Occipital lobe (tissue), 2 donors: ENCODE measurements around the gene NEK11. TPM values are rescaled to one million over a fixed set of nuclear protein-coding genes. Genes with fewer than 3 reads are reported as not detected.
A peak's percentile ranks its signal among the peaks of the same experiment; 100 is the strongest.
"Not testable (repeated sequence)": the region's sequence is repeated elsewhere in the genome, so short reads cannot be mapped to it uniquely, and the experiment has no call there.

ENCODE experiments used
- DNase-seq: peaks from one replicate; lab custom pipeline; 2025; lab: John Stamatoyannopoulos, UW
- total RNA-seq: library from RNA; depleted of rRNA; stranded (reverse); fragments of >200 nt; gene quantifications from one replicate; pipeline ENCODE4 v1.2.3, GENCODE V29; 2014

The NEK11 gene
- total RNA-seq, 1 donor from 2014 or later: 24.6 TPM

DNA sequence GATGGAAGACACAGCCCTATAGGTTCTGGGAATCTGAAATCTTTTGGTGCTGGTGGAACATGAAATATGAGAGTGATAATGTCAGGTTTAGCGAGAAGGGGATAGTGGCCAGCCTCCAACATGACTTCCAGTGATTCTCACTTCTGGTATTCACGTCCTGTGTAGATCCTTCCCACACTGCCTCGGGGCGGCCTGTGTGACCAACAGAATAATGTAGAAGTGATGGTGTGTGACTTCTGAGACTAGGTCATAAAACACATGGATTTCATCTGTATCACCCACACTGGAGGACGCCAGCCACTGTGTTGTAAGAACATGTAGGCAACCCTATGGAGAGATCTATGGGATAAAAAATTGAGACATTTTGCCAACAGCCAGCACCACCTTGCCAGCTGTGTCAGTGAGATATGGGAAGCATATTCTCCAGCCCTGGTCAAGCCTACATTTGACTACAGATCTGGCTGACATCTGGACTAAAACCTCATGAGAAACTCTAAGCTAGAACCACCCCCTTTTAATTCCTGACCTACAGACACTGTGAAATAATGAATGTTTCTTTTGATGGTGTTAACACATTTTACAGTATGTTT lies 329.4 kb downstream of the NEK11 start:
- no peak for DNase-seq

DNA sequence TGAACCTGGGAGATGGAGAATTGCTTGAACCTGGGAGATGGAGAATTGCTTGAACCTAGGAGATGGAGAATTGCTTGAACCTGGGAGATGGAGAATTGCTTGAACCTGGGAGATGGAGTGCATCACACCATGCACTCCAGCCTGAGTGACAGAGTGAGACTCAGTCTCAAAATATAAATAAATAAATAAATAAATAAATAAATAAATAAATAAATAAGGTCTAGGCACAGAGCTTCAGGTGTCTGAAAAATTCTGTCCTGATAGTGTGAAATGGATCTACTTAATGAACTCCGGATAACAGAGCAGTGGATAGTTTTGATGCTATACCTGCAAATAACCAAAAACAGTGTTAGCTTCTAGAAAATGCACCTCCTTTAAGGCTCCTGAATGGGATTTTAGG lies 330.6 kb downstream of the NEK11 start:
- no peak for DNase-seq

DNA sequence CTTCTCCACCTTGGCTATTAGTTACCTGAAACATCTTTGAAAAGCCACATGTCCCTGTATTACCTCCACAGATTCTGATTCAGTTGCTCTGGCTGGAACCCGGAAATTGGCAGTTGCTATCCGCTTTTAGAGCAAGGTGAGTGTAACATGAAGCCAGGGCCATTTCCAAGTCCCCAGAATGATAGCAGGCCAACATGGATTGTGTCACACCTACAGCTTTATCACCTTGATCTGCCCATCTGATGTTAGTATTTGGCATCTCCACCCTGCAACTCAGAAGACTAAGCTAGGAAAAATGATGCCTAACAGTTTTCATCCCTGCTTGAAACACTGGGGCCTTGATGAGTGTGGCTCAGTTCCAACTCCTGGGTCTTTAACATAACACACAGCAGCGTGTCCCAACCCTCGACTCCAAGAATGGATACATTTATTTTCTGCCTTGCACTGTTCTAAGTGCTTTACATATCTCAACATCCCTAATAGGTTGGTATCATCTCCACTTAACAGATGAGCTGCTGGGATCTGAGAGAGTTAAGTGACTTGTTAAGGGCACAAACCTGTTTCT lies 333.6 kb downstream of the NEK11 start:
- peak; percentile 4 for DNase-seq

DNA sequence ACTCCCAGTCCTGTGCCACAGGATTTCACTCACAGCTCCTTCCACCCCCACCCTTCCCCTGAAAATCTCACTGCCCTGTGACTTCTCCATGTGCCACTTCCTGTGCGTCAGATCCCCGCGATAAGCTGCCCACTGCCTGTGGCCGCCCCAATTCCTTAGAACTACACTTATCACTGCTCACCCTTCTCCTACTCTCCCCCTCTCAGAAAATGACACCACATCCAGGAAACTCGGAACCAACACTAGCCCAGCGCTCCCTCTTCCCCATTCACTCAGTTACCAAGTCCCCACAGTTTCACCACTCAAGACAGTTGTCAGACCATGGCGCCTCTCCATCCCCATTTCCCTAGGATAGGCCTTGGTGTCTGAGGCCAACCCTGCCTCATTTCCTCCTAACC lies 334.4 kb downstream of the NEK11 start:
- DNase-seq: peak; percentile 12

DNA sequence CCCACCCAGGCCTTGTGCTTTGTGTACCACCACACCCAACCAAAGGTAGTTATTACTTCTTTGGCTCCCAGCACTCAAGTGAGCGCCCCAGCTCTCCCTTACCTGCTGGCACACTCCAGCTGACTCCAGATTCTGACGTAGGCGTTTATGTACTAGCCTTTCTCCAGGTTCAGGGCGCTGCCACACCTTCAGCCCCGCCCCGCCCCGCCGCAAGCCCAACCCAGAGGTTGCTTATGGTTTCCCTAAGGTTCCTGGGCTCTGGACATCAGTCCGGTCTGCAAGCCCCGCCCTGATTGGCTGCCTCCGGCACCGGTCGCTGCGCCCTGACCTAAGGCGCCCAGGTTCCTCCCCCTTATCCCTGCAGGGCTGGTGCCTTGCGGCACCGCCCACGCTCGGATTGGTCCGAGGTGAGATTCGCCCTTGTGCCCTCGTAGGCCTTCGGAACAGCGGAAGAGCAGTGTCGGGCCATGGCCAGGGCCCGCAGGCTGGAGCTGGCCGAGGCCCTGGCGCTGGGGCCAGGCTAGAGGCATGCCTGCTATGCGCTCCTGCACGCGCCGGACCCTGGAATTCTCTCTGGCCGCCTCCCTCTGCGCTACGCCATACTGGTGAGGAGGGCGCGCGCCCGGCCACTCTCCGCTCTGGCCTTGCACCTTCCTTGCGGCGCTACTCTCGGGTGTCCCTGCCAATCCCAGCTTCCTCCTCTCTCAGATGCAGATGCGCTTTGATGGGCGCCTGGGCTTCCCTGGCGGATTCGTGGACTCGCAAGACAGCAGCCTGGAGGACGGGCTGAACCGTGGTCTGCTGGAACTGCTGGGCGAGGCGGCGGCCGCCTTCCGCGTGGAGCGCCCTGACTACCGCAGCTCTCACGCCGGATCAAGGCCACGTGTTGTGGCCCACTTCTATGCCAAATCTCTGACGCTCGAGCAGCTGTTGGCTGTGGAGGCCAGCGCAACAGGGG lies 335.1 kb downstream of the NEK11 start:
- DNase-seq: peak; percentile 66

DNA sequence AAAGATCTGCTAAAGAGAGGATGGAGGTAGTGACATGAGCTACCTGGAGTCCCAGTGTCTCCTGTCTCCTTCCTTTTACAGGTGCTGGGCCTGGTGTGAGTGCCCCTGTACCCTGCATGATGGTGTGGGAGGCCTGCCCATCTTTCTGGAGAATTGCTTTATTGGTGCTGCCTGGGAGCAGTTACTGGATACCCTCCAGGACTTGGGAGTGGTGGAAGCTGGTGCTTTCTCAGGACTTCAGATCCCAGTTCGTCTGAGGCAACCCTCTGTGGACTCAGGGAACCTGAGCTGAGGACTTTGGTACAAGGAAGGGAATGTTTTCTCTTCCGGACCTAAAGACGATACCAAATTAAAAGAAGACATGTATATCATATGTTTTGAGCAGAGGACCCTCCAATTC lies 336.6 kb downstream of the NEK11 start:
- no peak for DNase-seq

GRCh38 chr3:131370935-131371687 lies 344.4 kb downstream of the NEK11 start:
- DNase-seq: no peak

- DNase-seq: no peak
Measured at GRCh38 chr3:131371688-131372066, 345.0 kb downstream of the NEK11 start.

DNA sequence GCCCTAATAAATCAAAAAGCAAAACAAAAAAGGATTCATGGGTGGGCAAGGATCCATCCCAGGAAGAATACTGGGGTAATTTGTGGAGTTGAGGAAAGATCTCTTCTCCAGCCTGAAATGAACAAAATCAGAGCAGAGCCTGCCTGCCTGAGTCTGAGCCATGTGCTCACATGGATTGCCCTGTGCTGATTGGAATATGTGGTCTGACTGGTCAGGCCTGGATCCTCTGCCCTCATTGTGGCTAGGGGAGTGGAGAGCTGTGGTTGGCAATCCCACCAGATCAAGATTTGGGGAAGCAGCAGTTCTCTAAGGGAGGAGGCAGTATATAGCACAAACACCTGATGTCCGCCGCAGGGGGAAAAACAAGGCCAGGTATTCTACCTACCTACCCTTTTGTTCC lies 348.1 kb downstream of the NEK11 start:
- no peak for DNase-seq

DNA sequence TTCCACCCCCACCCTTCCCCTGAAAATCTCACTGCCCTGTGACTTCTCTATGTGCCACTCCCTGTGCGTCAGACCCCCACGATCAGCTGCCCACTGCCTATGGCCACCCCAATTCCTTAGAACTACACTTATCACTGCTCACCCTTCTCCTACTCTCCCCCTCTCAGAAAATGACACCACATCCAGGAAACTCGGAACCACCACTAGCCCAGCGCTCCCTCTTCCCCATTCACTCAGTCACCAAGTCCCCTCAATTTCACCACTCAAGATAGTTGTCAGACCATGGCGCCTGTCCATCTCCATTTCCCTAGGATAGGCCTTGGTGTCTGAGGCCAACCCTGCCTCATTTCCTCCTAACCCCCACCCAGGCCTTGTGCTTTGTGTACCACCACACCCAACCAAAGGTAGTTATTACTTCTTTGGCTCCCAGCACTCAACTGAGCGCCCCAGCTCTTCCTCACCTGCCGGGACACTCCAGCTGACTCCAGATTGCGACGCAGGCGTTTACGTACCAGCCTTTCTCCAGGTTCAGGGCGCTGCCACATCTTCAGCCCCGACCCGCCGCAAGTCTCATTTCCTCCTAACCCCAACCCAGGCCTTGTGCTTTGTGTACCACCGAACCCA lies 354.3 kb downstream of the NEK11 start:
- DNase-seq: not testable (repeated sequence)

DNA sequence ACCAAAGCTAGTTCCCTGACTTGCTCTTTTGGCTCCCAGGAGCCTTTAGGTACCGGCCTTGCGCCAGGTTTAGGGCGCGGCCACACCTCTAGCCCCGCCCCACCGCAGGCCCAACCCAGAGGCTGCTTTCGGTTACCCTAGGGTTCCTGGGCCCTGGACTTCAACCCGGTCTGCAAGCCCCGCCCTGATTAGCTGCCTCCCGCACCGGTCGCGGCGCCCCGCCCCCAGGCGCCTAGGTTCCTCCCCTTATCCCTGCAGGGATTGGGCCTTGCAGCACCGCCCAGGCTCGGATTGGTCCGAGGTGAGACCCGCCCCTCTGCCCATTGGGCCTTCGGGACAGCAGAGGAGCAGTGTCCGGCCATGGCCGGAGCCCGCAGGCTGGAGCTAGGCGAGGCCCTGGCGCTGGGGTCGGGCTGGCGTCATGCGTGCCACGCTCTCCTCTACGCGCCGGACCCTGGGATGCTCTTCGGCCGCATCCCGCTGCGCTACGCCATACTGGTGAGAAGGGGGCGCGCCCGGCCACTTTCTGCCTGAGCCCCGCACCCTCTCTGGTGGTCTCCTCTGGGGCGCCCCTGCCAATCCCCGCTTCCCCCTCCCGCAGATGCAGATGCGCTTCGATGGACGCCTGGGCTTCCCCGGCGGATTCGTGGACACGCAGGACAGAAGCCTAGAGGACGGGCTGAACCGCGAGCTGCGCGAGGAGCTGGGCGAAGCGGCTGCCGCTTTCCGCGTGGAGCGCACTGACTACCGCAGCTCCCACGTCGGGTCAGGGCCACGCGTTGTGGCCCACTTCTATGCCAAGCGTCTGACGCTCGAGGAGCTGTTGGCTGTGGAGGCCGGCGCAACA lies 355.0 kb downstream of the NEK11 start, which contains the start of gene NUDT16:
NUDT16 (plus strand) TSS at position 330 of the 847 bp plus-strand sequence; CDS start at position 361, 31 bp downstream.
- DNase-seq: peak; percentile 99

GRCh38 chr3:131386429-131387165 lies 359.9 kb downstream of the NEK11 start:
- DNase-seq: no peak

- no peak for DNase-seq
Measured at GRCh38 chr3:131387796-131388489, 361.3 kb downstream of the NEK11 start.

- no peak for DNase-seq
Measured at GRCh38 chr3:131388490-131388799, 361.8 kb downstream of the NEK11 start.

GRCh38 chr3:131390331-131390730 lies 363.7 kb downstream of the NEK11 start:
- no peak for DNase-seq

DNA sequence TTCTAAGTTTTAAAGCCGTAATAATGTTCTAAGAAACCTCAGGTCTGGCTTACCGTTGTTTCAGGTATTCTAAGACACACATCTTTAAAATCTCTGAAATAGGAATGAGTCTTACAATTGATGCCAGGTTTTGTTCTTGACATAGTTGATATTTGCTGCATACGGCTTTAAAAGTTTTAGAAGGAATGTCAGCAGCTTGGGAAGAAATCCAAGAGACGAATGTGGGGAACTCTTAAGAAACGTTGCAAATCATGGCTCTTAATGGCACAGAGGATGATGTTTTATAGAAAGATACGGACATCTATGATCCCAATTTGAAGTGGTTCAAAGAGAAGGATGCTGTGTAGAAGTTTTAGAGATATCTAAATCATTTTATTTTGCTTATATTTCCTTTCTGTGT lies 366.4 kb downstream of the NEK11 start:
- no peak for DNase-seq

GRCh38 chr3:131393868-131394267 lies 367.2 kb downstream of the NEK11 start:
- DNase-seq: no peak

DNA sequence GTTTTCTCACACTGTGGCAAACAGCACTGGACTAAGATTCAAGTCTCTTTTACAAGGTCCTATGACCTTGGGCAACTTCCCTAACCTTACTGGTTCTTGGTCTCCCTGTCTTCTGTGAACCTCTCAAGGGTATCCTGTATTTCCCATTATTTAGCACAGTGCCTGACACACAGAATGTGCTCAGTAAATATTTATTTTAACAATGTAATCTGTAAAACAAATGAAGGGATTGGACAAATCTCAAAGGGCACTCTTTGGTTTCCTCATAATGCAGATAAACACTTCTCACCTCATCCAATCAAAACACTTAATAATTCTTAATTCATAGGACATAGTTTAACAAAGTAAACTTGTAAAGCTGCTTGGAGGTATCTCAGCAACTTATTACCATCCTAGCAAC lies 367.7 kb downstream of the NEK11 start:
- no peak for DNase-seq

- no peak for DNase-seq
Measured at GRCh38 chr3:131396170-131396569, 369.5 kb downstream of the NEK11 start.
